OCI-LY7 (cell line): ENCODE results near the gene ADAM22. TPM values are rescaled to one million over a fixed set of nuclear protein-coding genes. Genes with fewer than 3 reads are reported as not detected.

ENCODE experiments used
- BruUV-seq: library from RNA; stranded (reverse); fragments of 400-500 nt; replicated peaks from 2 replicates; lab custom pipeline; 2021; lab: Mats Ljungman, UMichigan
- CTCF ChIA-PET: fragments of 300-600 bp; sonication (Branson Sonifier 250); formaldehyde crosslinking; loops from one replicate; lab custom pipeline; 2022; ENCODE audit warnings: antibody characterized with exemption; ENCODE audit not compliant: unreplicated experiment; lab: Charles Lee
- POLR2A ChIA-PET: fragments of 300-600 bp; sonication (Branson Sonifier 250); formaldehyde crosslinking; loops from one replicate; lab custom pipeline; 2022; ENCODE audit warnings: antibody characterized with exemption; lab: Charles Lee
- DNase-seq: peaks from one replicate; pipeline ENCODE4 v3.0.0-alpha.2; 2015; ENCODE audit warnings: low spot score
- H2AFZ ChIP-seq: fragments of 200-600 bp; sonication (generic), shearing (Covaris generic); 2 replicates; pipeline ENCODE4 v1.6.1; 2014; ENCODE audit warnings: mild to moderate bottlenecking, antibody characterized with exemption, low read length, moderate library complexity
- H3K27ac ChIP-seq: fragments of 200-600 bp; sonication (generic); 2 replicates; pipeline ENCODE4 v1.5.1; 2014; ENCODE audit warnings: mixed run types, low read depth, mild to moderate bottlenecking, moderate library complexity, low read length, inconsistent platforms; ENCODE audit not compliant: poor library complexity, severe bottlenecking
- H3K36me3 ChIP-seq: fragments of 200-600 bp; sonication (generic); 2 replicates; pipeline ENCODE4 v1.6.1; 2014; ENCODE audit warnings: mild to moderate bottlenecking, antibody characterized with exemption, low read length, moderate library complexity, mixed read lengths; ENCODE audit not compliant: insufficient read depth
- H3K4me1 ChIP-seq: fragments of 200-600 bp; sonication (generic); 2 replicates; pipeline ENCODE4 v1.5.1; 2014; ENCODE audit warnings: mild to moderate bottlenecking, low read length; ENCODE audit not compliant: insufficient read depth, poor library complexity, severe bottlenecking
- H3K4me2 ChIP-seq: fragments of 200-600 bp; sonication (generic); 2 replicates; pipeline ENCODE4 v1.6.1; 2014; ENCODE audit warnings: mild to moderate bottlenecking, low read length
- H3K4me3 ChIP-seq: fragments of 200-600 bp; sonication (generic); 2 replicates; pipeline ENCODE4 v1.5.1; 2014; ENCODE audit warnings: mild to moderate bottlenecking, low read depth, low read length; ENCODE audit not compliant: poor library complexity, severe bottlenecking
- H3K79me2 ChIP-seq: fragments of 200-600 bp; sonication (generic); 2 replicates; pipeline ENCODE4 v1.6.1; 2016; ENCODE audit warnings: low read depth, mild to moderate bottlenecking, low read length, moderate library complexity, mixed read lengths; ENCODE audit not compliant: insufficient read depth
- H3K9me2 ChIP-seq: fragments of 200-600 bp; sonication (generic); 2 replicates; pipeline ENCODE4 v1.6.1; 2016; ENCODE audit warnings: mild to moderate bottlenecking, low read length, mixed read lengths; ENCODE audit not compliant: insufficient read depth
- H3K9me3 ChIP-seq: fragments of 200-600 bp; sonication (generic); 2 replicates; pipeline ENCODE4 v1.6.1; 2014; ENCODE audit warnings: mild to moderate bottlenecking, mixed run types, low read length, mixed read lengths
- H4K20me1 ChIP-seq: fragments of 200-600 bp; sonication (generic); 2 replicates; pipeline ENCODE4 v1.6.1; 2014; ENCODE audit warnings: mild to moderate bottlenecking, antibody characterized with exemption, low read length, moderate library complexity, mixed read lengths; ENCODE audit not compliant: insufficient read depth
- EZH2phosphoT487 ChIP-seq: fragments of 200-600 bp; sonication (generic); IDR thresholded peaks from 2 replicates; pipeline ENCODE4 v1.6.1; 2018; ENCODE audit warnings: low read depth, borderline replicate concordance, mild to moderate bottlenecking, mixed run types, antibody characterized with exemption, low read length, moderate library complexity, mixed read lengths
- intact Hi-C: fragments of 100-400 bp; cut with micrococcal nuclease; formaldehyde crosslinking; loops from one replicate; pipeline ENCODE4 v1.10.0; 2022; ENCODE audit not compliant: unreplicated experiment
- total RNA-seq, 2 experiments: library from RNA; depleted of rRNA in 1 of 2; stranded (reverse); fragments of >200 nt in 1 of 2; shearing (Covaris generic) in 1 of 2; gene quantifications; 2 replicates each; pipeline ENCODE4 v1.2.3, GENCODE V29; 2014 to 2022
- TF ChIP-seq, protein P1 (sequence below): fragments of 200-600 bp; sonication (generic); conservative IDR thresholded peaks from 2 replicates; pipeline ENCODE4 v1.5.1; 2014; ENCODE audit warnings: mild to moderate bottlenecking, antibody characterized with exemption, low read length, moderate library complexity, mixed read lengths

The ADAM22 gene
- total RNA-seq, 2 experiments from 2014 or later, result 12.0 to 13.6 TPM

DNA sequence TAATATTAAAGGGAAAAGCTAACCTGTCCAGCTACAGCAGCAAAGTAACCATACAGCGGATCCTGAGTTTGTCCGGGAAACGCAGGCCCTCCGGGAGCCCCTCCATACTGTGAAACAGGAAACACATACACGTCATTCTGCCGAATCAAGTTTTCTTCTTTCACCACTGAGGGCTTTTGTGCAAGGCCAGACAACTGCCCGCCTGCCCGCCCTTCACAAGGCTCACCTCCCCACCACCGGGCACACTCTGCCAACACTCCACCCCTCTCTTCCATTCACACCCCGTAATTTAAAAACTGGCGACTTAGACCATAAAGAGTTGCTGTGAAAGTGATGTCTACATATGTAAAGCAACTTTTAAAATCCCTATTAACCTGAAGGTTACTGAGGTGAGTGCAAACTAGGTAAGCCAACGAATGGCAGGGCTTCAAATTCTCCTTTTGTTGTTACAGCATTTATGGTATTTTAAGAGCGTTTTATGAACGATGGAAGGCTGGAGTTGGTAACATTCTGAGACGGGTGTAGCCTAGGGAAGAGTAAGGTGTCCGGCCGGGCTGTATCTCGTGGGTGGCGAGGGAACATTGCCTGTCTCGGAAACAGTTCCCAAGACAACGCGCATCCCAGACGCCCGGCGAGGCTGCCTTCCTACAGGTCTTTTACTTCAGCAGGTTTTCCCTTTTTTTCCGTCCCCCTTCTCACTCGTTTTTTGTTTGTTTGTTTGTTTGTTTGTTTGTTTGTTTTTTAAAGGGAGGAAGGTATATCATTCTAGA is 285.0 kb downstream of the ADAM22 start:
- H3K4me1 ChIP-seq, result peaks cover 20% of the 10 kb centered on the region
- peak overlapping the region; percentile 81 for H3K4me2 ChIP-seq
- no peaks in the 10 kb centered on the region for H3K9me2 ChIP-seq
- peaks cover 3% of the 10 kb centered on the region; the same call in 1 of the 2 replicates for H4K20me1 ChIP-seq
- TSS peak; percentile 92 for BruUV-seq
- ChIA-PET CTCF (interaction anchor here (1.1 kb wide), 1 partner anchor 285 kb away, joined by 4 read pairs; the partner anchor contains the start of gene ADAM22), POLR2A (interaction anchor here (0.7 to 2.8 kb wide), 2 partner anchors 12 to 739 kb away, joined by 4 to 21 read pairs; no protein-coding TSS in a partner anchor)
- H2AFZ ChIP-seq, result peak overlapping the region; percentile 41; the same call in 1 of the 2 replicates
- peaks cover 30% of the 10 kb centered on the region; the same call in 1 of the 2 replicates for H3K79me2 ChIP-seq
- H3K9me3 ChIP-seq, result no peaks in the 10 kb centered on the region
- intact Hi-C loops, result loop anchor here (2.0 to 10.0 kb wide), 4 partner anchors 287 to 1062 kb away; partner anchors contain the start of genes ABCB4, ADAM22, DBF4 and SLC25A40
- peak; percentile 62 for DNase-seq
- H3K27ac ChIP-seq, result peak overlapping the region; percentile 63
- H3K4me3 ChIP-seq, result peak overlapping the region; percentile 82
- peaks cover 35% of the 10 kb centered on the region for H3K36me3 ChIP-seq
- TF ChIP-seq EZH2phosphoT487, result no peak
- TF ChIP-seq, protein P1, sequence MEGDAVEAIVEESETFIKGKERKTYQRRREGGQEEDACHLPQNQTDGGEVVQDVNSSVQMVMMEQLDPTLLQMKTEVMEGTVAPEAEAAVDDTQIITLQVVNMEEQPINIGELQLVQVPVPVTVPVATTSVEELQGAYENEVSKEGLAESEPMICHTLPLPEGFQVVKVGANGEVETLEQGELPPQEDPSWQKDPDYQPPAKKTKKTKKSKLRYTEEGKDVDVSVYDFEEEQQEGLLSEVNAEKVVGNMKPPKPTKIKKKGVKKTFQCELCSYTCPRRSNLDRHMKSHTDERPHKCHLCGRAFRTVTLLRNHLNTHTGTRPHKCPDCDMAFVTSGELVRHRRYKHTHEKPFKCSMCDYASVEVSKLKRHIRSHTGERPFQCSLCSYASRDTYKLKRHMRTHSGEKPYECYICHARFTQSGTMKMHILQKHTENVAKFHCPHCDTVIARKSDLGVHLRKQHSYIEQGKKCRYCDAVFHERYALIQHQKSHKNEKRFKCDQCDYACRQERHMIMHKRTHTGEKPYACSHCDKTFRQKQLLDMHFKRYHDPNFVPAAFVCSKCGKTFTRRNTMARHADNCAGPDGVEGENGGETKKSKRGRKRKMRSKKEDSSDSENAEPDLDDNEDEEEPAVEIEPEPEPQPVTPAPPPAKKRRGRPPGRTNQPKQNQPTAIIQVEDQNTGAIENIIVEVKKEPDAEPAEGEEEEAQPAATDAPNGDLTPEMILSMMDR, result no peak

DNA sequence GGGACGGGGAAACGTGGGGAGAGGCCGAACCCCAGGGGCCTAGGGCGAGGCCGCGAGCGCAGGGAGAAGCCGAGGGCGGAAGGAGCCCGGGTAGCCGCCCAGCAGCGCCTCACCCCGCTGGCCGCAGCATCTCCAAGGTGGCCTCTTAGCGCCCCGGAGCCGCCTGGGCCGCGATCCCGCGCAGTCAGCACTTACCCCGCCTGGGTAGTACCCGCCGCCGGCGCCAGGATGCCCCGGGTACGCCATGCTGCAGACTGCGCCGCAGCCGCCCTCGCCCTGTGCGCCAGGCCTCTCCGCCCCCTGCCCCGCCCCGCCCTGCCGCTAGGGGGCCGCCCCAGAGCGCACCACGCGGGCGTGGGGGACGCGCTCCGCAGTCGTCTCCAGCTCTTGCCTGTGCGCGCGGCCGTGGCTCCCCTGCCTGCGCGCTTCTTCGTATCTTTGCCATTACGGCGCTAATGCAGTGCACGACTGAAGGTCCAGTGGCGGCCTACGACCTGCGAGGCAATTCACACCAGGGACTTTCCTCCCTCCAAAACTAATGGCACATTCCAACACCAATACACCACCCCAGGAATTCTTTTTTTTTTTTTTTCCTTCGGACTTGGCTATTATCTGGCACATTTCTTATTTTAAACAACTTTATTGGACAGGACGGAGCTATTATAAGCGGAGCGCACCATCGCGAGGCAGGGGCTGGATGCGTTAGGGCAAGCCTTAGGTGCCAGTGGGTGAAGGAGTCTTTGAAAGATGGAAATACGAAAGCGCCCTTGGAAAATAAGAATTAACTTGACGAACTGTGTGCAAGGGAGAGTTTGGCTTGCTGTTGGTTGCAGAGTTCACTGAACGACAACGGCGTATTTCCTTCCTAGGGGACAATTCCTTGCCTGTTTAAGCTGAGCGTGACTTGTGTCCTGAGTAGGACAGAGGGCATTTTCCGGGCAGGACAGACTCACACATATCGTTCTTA is 286.0 kb downstream of the ADAM22 start, which contains the start of gene SRI:
Gene SRI, minus strand, starts transcription at position 258 of the 967 bp plus-strand sequence. Its CDS starts 12 bp downstream, at position 246.
- Histone ChIP-seq H3K27ac (peak within 1 kb of the TSS; percentile 63), H3K36me3 (peaks cover 27% of the 10 kb centered on the region), H2AFZ (peak within 1 kb of the TSS; percentile 98), H3K4me2 (peak within 1 kb of the TSS; percentile 81), H3K4me1 (peaks cover 20% of the 10 kb centered on the region), H4K20me1 (peaks cover 3% of the 10 kb centered on the region; the same call in 1 of the 2 replicates), H3K79me2 (peaks cover 30% of the 10 kb centered on the region; the same call in 1 of the 2 replicates), H3K9me3 (no peaks in the 10 kb centered on the region), H3K4me3 (peak within 1 kb of the TSS; percentile 82), H3K9me2 (no peaks in the 10 kb centered on the region)
- no TSS peak for BruUV-seq
- TF ChIP-seq, protein P1, result peak; percentile 72
- no peak for TF ChIP-seq EZH2phosphoT487
- ChIA-PET CTCF (interaction anchor here (0.5 kb wide), 1 partner anchor 1068 kb away, joined by 3 read pairs; the partner anchor contains the start of gene DMTF1), POLR2A (interaction anchor here (0.9 to 1.4 kb wide), 5 partner anchors 10 to 1065 kb away, joined by 3 to 4 read pairs (median 3); no protein-coding TSS in a partner anchor)
- intact Hi-C loops, result loop anchor here (2.0 to 10.0 kb wide), 4 partner anchors 288 to 1063 kb away; partner anchors contain the start of genes ABCB4, ADAM22, DBF4 and SLC25A40
- DNase-seq, result peak; percentile 87
